HG03108 (cell line): Measurements from ENCODE around the gene SLC6A1.

Experiments
- ATAC-seq: cut with Tn5 transposase; IDR thresholded peaks from one replicate; pipeline ENCODE4 v1.9.1; 2021; ENCODE audit warnings: moderate library complexity; ENCODE audit not compliant: unreplicated experiment

SLC6A1 gene

DNA sequence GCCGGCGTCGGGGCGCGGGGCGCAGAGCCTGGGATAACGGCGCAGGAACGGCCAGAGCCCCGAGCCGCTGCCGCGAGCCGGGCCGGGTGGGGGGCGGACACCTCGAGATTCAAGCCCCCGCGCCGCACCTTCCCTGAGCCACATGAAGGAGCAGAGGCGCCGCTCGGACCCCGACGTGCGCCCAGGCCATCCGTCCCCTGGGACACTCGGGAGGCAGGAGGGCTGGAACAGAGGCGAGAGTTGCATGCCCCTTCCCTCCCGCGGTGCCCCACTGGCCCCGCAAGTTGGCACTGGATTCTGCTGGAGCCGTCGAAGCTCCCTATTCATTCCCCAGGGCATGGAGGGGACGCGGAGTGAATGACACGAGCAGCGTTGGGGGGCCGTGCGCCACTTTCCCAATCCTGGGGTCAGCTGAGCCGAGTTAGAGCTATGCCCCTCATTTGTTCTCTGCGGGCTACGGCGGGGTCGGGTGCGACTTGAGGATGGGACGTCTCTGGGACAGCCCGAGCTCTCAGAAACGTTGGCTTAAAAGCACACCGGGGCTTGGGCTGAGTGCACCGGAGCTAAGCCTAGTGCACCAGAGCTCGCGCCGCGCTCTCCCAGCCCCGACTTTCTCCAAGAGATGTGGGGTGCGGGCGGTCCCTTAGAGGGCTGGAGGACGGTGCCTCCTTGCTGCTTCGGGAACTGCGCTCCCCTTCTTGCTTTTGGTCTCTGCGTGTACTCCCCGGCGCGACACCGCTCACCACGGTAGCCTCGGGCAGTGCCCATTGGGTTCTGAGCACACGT is 588 bp downstream of the SLC6A1 start:
- ATAC-seq = no peak

DNA sequence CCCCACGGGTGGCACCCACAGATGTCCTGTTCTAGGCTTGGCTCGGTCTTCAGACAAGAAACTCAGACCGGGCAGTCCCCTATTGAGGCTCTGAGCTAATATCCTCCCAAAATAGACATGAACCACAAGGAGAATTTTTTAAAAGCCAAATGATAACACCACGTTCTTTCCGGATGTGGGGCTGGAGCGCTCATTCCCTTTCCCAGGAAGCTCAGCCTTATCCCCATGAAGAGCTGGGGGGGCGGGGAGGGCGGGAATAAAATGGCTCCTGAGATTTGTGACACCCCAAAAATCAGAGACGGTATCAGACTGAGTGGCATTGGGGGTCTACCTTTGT is 1.1 kb downstream of the SLC6A1 start:
- no peak for ATAC-seq

DNA sequence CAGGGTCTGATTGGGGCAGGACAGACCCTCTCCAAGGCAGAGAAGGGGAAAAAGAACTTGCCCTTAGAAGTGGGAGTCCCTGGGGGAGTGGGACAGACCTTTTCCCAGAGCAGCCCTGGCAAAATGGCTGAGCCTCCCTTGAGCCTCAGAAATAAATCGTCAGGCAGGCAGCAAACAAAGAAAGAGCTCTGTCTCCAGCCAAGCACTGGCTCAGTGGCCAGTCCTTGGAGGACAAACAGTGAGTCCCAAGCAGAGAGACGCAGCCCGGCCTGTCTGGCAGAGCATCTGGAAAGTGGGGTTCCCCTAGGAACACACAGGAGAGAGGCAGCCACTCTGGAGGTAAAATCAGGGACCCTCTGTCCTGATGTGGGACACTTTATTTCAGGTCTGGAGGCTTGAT is 1.8 kb downstream of the SLC6A1 start:
- ATAC-seq = no peak

DNA sequence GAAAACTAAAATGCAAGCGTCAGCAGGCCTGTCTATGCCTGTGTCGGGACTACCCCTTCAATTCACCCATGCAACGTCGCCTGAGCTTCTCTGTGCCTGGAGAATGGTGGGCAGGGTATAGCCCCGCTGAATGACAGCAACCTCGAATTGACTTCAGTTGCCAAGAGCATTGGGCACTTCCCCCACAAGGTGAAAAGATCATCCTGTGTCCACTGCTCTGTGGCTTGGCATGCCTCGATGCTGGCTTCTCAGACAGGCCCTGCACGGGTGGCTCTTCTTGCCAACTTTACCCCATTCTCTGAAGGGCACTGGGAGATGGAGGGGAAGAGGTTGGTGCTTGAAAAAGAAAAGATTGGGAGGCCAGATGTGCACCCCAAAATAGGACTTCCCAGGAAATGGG is 3.3 kb downstream of the SLC6A1 start:
- ATAC-seq = no peak

DNA sequence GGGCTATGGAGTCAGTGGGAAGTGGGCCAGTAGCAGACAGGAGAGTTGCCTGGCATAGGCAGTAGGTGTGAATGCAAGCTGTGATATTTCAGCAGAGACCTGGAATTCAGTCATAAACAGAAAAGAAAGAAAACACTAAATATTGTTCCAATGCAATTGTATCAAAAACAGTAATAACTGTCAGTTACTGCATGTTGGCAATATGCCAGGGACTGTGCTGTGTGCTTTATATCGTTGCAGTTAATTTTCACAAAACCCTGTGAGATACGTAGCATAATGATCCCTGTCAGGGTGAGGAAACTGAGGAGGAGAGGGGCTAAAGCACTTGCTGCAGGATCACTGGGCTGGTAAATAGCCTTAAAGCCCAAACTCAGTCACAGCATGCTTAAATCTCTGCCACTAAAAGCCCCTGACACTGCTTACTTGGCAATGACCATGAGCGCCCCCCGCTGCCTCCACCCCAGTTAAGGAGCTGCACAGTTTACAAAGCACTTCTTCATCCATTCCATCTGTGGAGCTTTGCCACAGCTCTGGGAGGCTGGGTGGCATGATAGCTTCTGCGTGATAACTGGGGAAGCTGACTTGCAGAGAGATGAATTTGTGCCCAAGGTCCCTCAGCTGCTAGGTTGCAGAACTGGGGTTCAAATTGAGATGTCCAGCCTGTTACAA is 3.9 kb downstream of the SLC6A1 start:
- no peak for ATAC-seq

DNA sequence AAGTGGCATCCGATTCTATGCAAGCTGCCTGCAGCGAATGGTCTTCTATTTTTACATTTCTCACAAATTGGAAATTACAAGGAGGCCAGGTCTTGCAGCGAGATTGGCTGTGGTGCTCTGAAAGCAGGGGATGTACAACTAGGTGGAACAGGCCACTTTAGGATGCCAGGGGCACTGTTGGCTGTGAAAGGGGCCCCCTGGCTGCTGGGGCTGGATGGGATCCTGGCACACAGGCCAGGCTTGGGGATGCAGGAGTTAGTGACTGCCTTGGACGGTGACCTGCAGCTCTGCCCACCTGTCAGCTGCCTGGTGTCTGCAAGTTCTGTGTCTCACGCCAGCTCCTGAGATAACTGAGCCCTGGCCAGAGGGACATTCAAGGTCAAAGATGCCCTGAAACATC is 4.6 kb downstream of the SLC6A1 start:
- no peak for ATAC-seq

DNA sequence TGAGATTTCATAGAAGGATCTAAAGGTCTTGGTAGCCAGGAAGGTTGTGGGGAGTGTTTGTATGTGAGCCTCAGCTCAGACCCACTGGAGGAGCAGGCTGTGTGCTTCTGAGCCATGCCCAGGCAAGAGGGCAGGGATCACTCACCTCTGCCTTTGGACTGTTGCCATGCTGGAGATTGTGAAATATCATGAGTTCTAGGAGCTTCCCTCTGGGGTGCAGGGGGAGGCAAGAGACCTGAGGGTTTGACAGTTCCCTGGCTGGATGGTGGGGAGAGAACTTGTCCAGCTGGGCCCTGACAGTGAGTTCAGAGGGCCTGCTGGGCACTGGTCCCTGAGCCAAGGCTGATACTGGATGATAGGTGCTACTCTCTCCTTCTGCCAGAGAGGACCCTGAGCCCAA is 6.0 kb downstream of the SLC6A1 start:
- no peak for ATAC-seq

DNA sequence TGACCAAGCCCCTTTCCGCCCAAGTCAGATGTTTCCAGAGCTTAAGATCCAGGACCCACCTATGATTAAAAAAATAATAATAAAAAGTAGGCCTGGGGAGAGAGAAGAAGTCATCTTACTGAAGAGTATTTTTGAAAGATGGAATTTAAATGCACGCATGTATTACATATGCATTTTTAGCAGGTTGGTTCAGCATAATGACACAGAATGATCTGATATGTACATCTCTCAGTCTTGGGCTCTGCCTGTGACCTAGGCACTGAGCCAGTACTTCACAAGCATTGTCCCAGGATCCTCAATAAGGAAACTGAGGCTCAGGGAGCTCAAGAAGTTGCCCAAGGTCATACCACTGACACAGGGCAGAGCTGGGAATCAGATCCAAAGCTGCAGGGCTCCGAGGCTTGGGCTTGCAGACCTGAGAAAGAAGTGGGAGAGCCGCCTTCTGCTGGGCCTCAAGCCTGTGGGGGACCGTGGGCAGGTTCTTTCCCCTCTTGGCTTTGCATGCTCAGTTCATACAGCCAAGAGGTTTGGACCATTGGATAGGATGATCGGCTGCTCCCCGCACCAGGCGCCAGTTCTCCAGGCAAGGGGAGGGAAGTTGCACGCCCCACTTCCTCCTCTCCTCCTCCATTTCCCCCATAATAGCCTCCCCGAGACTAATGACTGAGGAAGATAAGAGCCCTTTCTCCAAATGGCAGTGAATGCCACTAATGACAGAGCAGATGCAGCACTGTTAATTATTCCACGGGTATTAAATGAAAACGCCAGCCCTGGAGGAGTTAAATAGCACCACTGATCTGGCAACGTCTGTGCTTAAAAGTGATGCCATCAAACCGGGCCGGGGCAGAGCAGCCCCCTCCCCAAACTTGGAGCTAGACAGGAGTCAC is 6.9 kb downstream of the SLC6A1 start:
- no peak for ATAC-seq

DNA sequence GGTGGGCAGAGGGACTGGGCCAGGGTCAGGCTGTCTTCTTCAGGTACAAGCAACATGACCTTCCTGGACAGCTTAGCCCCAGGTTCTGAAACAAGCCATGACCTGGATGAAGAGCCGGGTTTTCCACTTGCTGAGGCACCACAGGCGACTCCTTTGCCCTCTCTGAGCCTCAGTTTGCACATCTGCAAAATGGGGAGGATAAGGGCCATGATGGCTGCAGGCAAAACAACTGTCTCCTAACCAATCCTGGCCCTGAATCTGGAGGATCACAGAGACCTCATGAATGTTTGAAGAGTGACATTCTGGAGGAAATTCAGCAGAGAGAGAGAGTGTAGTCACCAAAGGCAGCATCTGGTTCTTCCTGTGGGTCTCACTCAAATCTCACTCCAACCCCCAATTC is 8.0 kb downstream of the SLC6A1 start:
- no peak for ATAC-seq

DNA sequence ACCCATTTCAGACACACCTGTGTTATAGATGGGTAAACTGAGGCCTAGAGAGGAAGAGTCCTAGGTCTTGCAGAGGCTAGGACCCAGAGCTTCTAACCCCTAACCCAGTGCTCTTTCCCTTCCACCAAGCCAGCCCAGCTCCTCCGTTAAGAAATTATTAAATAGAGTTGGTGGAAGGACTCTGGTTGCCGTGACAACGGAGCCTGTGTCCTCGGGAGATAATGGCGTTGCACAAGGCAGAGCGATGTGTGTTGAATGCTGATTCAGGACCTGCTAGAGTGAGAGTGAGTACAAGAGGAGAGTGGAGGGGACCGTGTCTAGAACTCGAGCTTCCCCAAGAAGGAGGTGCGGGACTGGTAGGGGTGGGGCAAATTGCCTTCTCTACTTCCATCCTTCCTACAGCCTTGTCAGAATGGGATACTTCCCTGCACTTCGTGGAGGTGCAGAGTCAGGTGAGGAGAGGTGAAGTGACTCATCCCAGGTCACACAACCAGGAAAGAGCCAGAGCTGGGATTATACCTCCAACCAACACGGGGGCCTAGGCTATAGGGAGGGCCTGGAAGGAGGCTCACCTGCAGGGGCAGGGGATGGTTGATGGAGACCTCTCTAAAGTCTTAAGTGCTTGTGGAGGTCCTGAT is 8.6 kb downstream of the SLC6A1 start:
- ATAC-seq = no peak

DNA sequence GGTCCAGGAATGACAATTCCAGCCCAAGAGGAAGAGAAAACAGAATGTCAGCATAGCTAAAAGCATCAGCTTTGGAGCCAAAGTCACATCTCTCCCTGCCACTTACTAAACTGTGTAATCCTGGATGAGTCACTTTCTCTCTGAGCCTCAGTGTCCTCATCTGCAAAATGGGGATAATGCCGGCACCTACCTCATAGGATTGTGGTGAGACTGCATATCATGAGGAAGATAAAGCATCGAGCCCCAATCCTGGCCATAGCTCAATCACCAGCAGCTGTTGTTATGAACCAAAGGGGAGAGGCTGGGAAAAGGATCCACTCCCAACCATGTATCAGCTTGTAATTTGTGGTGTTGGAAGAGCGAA is 9.1 kb downstream of the SLC6A1 start:
- ATAC-seq = no peak

DNA sequence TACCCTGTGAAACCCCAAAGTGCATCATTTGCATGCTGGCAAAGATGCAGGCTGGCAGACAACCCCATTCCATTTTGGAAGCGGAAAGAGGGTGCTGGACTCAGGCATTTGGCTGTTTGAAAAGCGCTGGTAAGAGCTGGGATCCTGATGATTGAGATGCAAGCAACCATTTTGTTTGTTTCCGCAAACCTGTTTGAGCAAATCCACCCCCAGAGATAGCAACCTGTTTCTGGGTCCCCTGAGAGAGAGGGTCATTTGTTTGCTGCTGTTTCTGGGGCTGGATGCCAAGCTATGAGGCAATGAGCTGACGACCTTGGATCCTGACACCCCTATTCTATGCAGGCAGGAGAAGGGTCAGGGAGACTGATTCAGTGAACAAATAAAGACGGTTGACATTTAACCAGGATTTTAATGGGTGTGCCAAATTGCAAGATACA is 9.8 kb downstream of the SLC6A1 start:
- ATAC-seq = no peak

DNA sequence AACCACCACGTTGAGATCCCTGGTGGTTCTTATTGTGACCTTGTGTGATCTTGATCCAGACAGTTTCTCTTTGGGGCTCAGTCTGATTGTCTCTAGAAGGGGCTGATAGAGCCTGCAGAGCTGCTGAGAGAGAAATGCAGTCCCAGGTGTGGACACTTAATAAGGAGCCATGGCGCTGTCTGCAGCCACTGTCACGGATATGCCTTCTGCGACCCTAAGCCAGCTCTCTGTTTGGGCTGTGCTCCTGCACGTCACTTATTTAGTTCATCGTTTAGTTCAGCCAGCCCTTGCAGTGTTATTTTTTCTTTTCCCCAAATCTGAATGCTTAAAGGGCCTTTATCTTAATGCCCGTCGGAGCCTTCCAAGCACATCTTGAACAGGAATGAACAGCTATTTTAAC is 12.0 kb downstream of the SLC6A1 start:
- no peak for ATAC-seq

DNA sequence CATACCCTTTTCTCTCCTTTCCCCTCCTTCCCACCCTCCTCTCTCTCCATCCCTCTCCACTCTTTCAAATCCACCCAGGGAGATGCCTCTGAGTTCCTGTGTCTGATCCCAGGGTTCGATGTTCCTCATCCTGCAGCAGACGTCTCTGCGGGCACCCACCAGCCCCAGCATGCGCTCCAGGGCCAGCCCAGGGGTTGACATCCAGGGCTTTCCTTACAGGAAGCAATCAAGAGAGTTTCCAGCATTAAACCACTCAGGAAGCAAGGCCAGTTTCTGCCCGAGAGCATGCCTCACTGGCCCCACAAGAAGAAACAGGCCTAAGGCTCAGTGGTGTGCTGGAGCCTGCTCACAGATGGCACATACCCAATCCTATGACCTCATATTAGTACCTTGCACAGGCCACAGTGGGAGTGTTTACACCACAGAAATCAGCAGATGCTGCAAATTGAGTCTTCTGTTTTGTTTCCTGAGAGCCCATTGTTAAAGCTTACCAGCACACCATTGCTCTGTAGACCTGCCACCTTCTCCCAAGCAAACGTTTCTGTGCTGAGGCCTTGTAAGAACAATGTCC is 13.2 kb downstream of the SLC6A1 start:
- no peak for ATAC-seq

DNA sequence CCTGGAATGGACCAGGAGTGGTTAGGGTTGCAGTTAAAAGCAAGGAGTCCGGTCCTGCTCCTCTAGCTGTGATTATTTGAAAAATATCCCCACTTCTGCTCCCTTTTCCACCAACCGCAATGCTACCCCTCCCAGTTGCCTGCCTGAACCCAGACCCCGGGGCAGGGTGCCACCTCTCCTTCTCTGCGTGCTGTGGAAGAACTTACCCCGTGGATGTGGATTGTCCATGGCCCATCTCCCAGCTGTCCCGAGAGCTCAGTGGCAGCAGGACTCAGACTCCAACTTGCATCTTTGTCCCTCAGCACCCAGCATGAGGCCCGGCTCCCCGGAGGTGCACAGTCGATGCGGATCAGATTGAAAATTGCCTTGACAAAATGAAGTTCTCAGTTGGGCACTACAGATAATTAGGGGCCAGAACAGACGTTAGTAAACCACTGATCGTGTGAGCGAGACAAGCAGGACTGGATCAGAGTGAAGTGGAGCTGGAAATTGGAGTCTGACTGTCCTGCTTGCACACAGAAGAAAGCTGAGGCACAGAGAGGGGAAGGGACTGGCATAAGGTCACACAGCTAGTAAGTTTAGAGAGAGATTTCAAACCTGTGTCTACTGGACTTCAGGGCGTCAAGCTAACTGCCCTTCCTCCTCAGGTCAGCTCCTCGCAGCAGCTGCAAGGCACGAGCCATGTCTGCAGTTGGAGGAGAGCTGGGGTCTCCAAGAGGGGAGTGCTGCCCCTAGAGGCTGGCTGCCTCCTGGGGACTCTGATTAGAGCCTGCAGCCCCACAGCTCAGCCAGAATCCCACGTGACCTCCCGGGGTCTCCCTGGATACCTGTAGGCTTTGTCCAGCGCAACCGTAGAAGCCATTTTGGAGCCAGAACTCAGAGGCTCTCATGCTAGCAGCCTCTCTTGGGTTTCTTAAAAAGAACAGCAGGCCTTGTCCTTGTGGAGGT is 14.7 kb downstream of the SLC6A1 start:
- no peak for ATAC-seq

DNA sequence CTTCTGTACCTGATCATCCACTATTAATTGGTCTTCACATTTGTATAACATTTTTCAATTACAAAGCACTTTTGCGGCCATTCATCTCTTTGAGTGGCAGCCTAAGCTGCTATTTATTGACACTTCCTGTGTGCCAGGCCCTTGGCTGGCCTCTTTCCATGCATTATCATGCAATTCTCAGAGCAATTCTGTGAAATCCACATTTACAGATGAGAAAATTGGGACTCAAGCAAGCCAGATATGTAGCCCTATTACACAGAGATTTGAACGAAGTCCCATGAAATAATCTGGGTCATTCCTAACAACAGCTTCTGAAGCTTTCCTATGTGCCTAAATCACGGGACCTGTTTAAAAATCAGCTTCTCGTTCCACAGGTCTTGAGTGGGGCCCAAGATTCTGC is 17.4 kb downstream of the SLC6A1 start:
- ATAC-seq = no peak

DNA sequence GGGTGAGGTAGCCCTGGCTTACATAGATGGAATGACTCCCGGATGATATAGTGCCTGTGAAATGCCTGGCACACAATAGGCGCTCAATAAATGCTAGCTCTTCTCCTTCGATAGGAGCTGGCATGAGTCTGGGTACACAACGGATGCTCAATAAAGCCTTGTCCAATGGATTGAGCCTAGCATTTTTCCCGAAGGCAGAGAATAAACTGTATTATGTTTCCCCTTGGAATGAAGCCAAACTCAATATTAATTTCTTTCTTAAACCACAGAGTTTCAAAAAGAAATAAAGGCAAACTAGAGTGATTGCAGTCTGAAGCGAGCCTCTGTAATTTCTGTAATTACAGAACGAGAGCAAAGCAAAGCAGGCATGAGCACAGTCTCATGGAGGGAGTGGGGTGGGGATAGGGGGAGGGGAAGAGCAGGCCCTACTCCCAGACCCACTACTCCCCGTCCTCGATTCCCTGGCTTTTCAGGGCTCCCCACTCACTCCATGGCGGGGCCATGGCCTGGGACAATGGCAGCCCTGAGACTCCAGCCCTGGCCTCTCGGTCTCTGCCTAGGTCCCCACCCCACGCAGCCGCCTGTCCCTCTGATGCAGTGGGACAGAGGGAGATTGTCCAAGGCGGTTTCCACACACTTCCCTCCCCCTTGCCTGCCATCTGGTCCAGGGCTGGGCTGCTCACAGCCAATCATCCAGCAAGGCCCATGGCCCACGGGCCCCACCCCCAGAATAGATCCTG is 18.0 kb downstream of the SLC6A1 start:
- ATAC-seq = no peak

DNA sequence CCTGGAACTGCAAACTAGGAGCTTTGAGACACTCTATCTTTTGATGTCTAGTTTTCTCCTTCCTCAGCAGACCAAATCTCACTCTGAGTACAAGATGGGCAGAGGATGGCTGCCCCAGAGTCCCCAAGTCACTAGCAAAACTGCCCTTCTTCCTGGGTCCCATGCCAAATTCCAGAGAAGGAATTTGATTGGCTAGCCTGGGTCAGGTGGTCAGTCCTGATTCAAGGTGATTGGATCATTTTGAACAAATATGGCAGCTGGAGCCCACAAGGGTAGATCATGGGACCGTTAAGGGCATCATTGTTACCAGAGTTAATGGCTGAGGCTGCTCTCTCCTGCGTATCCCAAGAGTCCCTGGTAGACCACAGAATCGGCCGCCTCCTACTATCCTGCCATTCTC is 21.7 kb downstream of the SLC6A1 start:
- no peak for ATAC-seq

DNA sequence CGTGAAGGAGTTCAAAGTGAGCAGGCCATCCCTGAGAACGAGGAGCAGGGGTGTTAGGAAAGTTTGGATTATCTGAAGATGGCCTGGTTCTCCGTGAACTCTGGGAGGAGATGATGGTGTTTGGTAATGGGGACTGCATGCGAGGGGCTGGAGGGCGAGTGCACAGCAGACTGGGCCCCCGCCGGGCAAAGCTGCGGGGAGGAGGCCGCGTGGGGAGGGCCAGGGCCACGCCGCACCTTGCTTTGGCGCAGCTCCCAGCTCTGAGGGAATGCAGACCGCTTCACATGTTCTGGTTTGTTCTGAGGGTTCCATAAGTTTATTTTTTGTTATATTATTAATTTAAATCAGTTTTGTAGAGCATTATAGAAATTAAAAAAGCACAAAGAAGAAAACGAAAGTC is 22.2 kb downstream of the SLC6A1 start:
- no peak for ATAC-seq
